ENCODE data around the gene PRPS1.
"Not testable (repeated sequence)": the region's sequence is repeated elsewhere in the genome, so short reads cannot be mapped to it uniquely, and the experiment has no call there.

The PRPS1 gene

DNA sequence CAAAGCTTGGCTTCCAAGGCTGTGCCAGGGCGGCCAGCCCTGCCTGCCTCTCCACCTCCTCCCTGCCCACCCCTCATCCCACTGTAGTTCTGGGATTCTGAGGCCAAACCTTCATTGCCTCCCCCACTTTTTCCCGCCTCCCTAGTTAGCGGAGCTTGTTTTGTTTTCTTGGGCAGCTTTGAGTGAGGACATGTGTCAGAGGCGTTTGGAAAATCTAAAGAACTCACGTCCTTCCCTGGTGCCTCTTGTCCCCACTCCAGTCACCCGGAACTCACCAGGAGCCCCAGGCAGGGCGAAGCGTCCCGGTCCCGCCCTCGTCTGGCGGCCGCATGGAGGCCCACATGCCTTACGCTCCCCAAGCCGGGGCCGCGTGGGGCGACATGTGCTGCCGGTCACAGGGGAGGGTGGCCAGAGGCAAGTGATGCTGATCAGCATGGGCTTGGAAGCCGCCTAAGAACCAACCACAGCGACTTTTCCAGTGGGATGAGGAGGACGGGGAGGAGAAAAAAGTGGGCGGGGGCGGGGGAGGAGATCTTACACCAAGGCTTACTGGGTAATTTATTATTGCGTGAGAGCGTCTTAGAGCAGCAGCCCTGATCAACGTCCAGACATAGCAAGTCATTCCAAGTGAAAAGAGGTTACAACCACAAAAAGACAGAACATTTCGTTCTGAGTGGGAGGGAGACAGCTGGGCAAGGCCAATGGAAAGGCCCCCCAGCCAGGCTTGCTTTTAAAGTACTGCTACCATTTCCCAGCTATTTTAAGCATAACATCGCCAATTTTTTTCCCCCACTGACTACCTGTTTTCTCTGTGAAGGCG is 48.5 kb downstream of the PRPS1 start:
- peaks cover 26% of the 10 kb centered on the region for H3K27me3 ChIP-seq (ENCODE audit: control insufficient read depth, insufficient read depth, low read length)
- H3K4me1 ChIP-seq (ENCODE audit: control insufficient read depth, insufficient read depth, low read length): peaks cover 21% of the 10 kb centered on the region
- peak overlapping the region; percentile 50 for H3K4me3 ChIP-seq (ENCODE audit: low read depth, low read length)

DNA sequence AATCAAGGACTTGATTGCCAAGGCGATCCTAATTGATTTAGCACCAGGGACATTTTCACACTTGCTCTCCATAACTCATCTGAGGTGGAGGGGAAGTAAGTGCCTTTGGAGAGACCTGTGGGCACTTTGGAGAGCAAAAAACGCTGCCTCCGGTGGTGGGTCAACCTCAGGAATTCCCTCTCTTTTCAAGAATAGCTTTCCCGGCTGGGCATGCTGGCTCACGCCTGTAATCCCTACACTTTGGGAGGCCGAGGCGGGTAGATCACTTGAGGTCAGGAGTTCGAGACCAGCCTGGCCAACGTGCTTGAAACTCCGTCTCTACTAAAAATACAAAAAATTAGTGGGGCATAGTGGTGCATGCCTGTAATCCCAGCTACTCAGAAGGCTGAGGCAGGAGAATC is 49.2 kb downstream of the PRPS1 start:
- H3K4me1 ChIP-seq (ENCODE audit: control insufficient read depth, insufficient read depth, low read length): peaks cover 21% of the 10 kb centered on the region
- H3K4me3 ChIP-seq (ENCODE audit: low read depth, low read length): no peak overlapping the region
- H3K9me3 ChIP-seq (ENCODE audit: control insufficient read depth, insufficient read depth, low read length): no peaks in the 10 kb centered on the region
- no peaks in the 10 kb centered on the region for H3K36me3 ChIP-seq (ENCODE audit: control insufficient read depth, insufficient read depth, low read length)
- H3K9ac ChIP-seq (ENCODE audit: low read depth, low read length): no peak overlapping the region
- peaks cover 26% of the 10 kb centered on the region for H3K27me3 ChIP-seq (ENCODE audit: control insufficient read depth, insufficient read depth, low read length)

More for the DNA sequence above, 48.5 kb downstream of the PRPS1 start:
- H3K9ac ChIP-seq (ENCODE audit: low read depth, low read length): no peak overlapping the region
- no peaks in the 10 kb centered on the region for H3K9me3 ChIP-seq (ENCODE audit: control insufficient read depth, insufficient read depth, low read length)
- H3K36me3 ChIP-seq (ENCODE audit: control insufficient read depth, insufficient read depth, low read length): no peaks in the 10 kb centered on the region

DNA sequence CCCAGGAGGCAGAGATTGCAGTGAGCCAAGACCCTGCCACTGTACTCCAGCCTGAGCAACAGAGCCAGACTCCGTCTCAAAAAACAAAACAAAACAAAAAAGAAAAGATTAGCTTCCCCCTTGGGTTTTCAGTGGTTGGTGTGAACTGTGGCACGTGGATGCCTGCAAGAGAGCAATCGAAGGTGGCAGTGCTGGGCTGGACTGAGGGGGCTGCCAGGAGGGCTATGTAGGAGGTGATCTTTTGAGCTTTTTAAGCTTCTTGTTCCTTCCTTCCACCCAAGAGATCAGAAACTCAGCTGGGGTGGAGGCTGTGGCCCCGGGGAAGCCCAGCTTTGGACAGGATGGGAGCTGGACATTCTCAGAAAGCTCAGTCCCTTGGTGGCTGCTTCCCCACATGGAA is 49.6 kb downstream of the PRPS1 start:
- H3K4me3 ChIP-seq (ENCODE audit: low read depth, low read length): no peak overlapping the region
- H3K36me3 ChIP-seq (ENCODE audit: control insufficient read depth, insufficient read depth, low read length): no peaks in the 10 kb centered on the region
- H3K4me1 ChIP-seq (ENCODE audit: control insufficient read depth, insufficient read depth, low read length): peaks cover 21% of the 10 kb centered on the region
- H3K9me3 ChIP-seq (ENCODE audit: control insufficient read depth, insufficient read depth, low read length): no peaks in the 10 kb centered on the region
- peaks cover 26% of the 10 kb centered on the region for H3K27me3 ChIP-seq (ENCODE audit: control insufficient read depth, insufficient read depth, low read length)
- H3K9ac ChIP-seq (ENCODE audit: low read depth, low read length): no peak overlapping the region

DNA sequence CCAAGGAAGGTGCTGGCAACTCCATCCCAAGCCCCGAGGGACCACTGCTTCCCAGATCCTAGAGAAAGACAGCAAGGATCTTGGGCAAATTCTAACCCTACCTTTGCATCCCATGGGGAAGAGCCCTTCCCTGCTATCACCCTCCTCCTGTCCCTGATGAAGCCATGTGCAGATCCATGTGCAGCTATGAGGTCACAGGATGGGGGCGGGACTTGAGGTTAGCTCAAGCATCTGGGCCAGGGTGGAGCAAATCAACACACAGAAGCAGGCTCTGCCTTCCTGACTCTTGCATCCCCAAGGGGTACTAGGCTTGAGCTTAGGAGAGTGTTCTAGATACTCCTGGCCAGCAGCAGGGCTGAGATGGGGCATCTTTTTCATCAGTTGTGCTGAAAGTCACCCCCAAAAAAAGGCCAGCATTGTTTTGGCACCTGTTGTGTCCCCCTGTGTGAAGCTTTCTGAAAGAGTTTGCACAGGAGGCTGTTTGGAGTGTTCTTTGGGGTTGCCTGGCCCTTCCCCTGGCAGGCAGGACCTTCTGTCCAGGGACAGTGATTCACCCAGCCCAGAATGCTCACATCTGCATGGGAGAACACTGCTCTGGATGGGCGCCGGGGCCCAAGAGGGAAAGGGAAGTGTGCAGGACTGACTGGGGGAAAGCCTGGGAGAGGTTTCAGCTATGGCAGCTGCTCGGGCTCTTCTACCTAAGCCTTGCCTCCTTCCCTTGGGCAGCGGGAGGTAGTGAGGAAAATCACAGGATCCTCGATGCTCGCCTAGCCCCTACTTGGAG is 50.8 kb downstream of the PRPS1 start:
- peaks cover 14% of the 10 kb centered on the region for H3K4me1 ChIP-seq (ENCODE audit: control insufficient read depth, insufficient read depth, low read length)
- peaks cover 26% of the 10 kb centered on the region for H3K27me3 ChIP-seq (ENCODE audit: control insufficient read depth, insufficient read depth, low read length)

DNA sequence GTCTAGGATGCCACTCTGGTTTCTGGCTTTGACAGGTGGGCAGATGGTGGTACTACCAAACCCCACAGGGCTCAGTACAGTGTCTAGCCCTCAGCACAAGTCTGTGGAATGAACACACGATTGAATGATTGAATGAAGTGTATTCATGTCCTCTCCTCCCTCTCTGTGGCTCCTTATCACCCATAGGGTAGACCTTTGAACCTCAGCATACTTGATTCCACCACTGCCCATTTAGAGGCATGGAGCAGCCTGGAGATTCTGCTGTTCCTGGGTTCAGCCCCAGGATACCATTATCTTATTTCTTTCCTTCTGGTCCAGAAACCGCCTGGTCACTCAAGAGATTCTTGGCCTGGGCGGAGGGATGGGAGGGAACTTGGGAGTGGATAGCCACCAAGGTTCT is 53.9 kb downstream of the PRPS1 start:
- Histone ChIP-seq H3K27me3 (ENCODE audit: control insufficient read depth, insufficient read depth, low read length) (peaks cover 23% of the 10 kb centered on the region), H3K36me3 (ENCODE audit: control insufficient read depth, insufficient read depth, low read length) (no peaks in the 10 kb centered on the region), H3K9ac (ENCODE audit: low read depth, low read length) (no peak overlapping the region), H3K4me3 (ENCODE audit: low read depth, low read length) (no peak overlapping the region), H3K9me3 (ENCODE audit: control insufficient read depth, insufficient read depth, low read length) (no peaks in the 10 kb centered on the region), H3K4me1 (ENCODE audit: control insufficient read depth, insufficient read depth, low read length) (no peaks in the 10 kb centered on the region)

More for the DNA sequence above, 50.8 kb downstream of the PRPS1 start:
- no peak overlapping the region for H3K9ac ChIP-seq (ENCODE audit: low read depth, low read length)
- H3K9me3 ChIP-seq (ENCODE audit: control insufficient read depth, insufficient read depth, low read length): no peaks in the 10 kb centered on the region
- H3K36me3 ChIP-seq (ENCODE audit: control insufficient read depth, insufficient read depth, low read length): no peaks in the 10 kb centered on the region
- no peak overlapping the region for H3K4me3 ChIP-seq (ENCODE audit: low read depth, low read length)

DNA sequence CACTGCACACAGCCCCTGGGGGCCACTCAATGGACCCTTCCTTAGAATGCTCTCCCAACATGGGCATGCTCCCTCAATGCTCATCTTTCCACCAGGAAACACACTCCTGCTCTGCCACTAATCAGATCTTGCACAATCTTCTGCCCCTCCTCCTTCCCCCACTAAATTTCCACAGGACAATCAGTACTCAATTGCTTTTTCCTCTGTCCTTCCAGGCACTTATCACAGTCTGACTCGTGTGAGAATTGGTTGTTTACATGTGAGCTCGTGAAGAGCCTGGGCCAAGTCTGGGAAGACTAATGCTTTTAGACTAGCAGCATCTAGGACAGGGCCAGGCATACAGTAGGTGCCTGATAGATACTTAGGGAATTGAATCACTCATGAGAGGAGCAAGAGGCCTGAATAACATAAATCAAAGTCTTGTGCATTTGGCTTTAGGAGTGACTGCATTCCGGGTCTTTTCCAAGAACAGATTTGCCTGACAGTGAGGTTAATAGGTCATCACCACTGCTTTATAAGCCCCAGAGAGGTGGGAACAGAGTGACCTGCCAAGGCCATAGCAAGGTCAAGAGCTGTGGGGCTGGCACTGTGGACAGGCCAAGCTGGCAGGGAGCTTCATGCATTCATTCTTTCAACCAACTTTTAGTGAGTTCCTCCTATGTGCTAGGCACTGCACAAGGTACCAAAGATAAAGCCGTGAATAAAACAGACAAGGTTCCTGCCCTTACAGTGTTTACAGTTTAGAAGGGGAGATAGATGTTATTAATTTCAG is 55.0 kb downstream of the PRPS1 start:
- H3K27me3 ChIP-seq (ENCODE audit: control insufficient read depth, insufficient read depth, low read length): peaks cover 18% of the 10 kb centered on the region
- no peak overlapping the region for H3K4me3 ChIP-seq (ENCODE audit: low read depth, low read length)
- no peaks in the 10 kb centered on the region for H3K9me3 ChIP-seq (ENCODE audit: control insufficient read depth, insufficient read depth, low read length)
- H3K9ac ChIP-seq (ENCODE audit: low read depth, low read length): no peak overlapping the region
- no peaks in the 10 kb centered on the region for H3K4me1 ChIP-seq (ENCODE audit: control insufficient read depth, insufficient read depth, low read length)
- H3K36me3 ChIP-seq (ENCODE audit: control insufficient read depth, insufficient read depth, low read length): no peaks in the 10 kb centered on the region

DNA sequence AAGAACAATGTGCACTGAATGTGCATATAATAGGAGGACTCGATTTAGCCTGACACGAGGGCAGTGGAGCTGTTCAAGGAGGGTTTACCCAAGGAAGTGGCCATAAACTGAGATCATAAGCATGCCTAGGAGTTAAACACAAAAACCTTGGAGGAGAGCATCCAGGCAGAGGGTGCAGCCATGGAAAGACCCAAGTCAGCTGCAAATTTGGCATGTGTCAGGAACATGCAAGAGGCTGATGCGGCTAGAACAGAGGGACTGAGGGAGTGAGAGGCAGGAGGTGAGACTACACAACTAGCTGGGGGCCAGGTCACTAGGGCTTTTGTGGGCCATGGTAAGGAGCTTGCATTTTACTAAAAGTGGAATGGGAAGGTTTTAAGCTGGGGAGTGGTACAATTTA is 55.6 kb downstream of the PRPS1 start:
- no peaks in the 10 kb centered on the region for H3K36me3 ChIP-seq (ENCODE audit: control insufficient read depth, insufficient read depth, low read length)
- H3K9me3 ChIP-seq (ENCODE audit: control insufficient read depth, insufficient read depth, low read length): no peaks in the 10 kb centered on the region
- H3K9ac ChIP-seq (ENCODE audit: low read depth, low read length): no peak overlapping the region
- no peak overlapping the region for H3K4me3 ChIP-seq (ENCODE audit: low read depth, low read length)
- peaks cover 12% of the 10 kb centered on the region for H3K27me3 ChIP-seq (ENCODE audit: control insufficient read depth, insufficient read depth, low read length)
- no peaks in the 10 kb centered on the region for H3K4me1 ChIP-seq (ENCODE audit: control insufficient read depth, insufficient read depth, low read length)

DNA sequence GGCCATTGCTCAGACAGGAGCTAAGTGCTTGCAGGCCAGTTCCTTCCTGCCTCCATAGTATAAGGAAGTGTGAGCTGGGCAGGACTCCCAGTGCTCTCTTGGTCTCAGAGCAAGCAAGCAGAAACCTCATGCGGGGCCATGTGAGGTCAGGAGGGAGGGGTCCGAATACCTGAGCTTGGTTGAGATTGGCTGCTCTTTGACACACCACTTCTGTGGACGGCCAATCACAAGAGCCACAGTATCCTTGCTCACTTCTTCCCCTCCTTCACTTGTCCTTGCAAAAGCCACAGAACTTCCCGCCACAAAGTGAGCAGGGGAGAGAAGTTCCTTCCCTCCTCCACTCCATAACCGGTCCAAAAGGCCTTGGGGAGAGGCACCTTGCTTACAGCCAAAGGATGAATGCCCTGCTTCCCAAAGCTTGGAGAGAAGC is 56.7 kb downstream of the PRPS1 start:
- H3K9me3 ChIP-seq (ENCODE audit: control insufficient read depth, insufficient read depth, low read length): no peaks in the 10 kb centered on the region
- peaks cover 5% of the 10 kb centered on the region for H3K27me3 ChIP-seq (ENCODE audit: control insufficient read depth, insufficient read depth, low read length)
- no peak overlapping the region for H3K9ac ChIP-seq (ENCODE audit: low read depth, low read length)
- H3K4me1 ChIP-seq (ENCODE audit: control insufficient read depth, insufficient read depth, low read length): no peaks in the 10 kb centered on the region
- H3K4me3 ChIP-seq (ENCODE audit: low read depth, low read length): no peak overlapping the region
- H3K36me3 ChIP-seq (ENCODE audit: control insufficient read depth, insufficient read depth, low read length): no peaks in the 10 kb centered on the region

DNA sequence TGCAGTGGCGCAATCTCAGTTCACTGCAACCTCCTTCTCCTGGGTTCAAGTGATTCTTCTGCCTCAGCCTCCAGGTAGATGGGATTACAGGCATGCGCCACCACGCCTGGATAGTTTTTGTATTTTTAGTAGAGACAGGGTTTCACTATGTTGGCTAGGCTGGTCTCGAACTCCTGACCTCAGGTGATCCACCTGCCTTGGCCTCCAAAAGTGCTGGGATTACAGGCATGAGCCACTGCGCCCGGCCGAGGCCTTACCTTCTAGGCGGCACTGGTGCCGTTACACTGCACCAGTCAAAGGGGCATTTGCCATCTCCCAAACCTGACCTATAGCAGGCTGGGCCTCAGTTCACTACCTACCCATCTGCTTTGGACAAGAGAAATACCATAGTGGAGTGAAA is 57.3 kb downstream of the PRPS1 start:
- H3K9ac ChIP-seq (ENCODE audit: low read depth, low read length): not testable (repeated sequence)

DNA sequence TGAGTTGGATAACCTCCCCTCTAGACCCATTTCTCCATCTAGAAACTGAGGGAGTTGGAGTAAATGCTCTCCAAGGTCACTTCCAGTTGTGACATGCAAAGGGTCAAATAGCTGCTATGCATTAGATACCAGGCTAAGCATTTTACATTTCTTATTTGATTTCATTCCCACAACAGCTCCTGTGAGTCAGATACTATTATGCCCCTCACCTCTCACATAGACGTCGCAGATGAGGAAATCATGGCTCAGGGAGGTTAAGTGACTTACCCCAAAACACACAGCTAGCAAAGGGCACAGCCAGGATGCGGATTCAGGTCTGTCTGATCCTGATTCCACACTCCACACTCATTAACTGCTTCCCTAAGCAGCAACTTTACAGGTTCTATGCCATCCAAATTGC is 57.7 kb downstream of the PRPS1 start:
- H3K27me3 ChIP-seq (ENCODE audit: control insufficient read depth, insufficient read depth, low read length): no peaks in the 10 kb centered on the region
- H3K4me1 ChIP-seq (ENCODE audit: control insufficient read depth, insufficient read depth, low read length): no peaks in the 10 kb centered on the region
- no peaks in the 10 kb centered on the region for H3K36me3 ChIP-seq (ENCODE audit: control insufficient read depth, insufficient read depth, low read length)
- H3K4me3 ChIP-seq (ENCODE audit: low read depth, low read length): no peak overlapping the region
- H3K9me3 ChIP-seq (ENCODE audit: control insufficient read depth, insufficient read depth, low read length): no peaks in the 10 kb centered on the region
- H3K9ac ChIP-seq (ENCODE audit: low read depth, low read length): no peak overlapping the region

More for the DNA sequence above, 57.3 kb downstream of the PRPS1 start:
- not testable (repeated sequence) for H3K4me1 ChIP-seq (ENCODE audit: control insufficient read depth, insufficient read depth, low read length); H3K36me3 ChIP-seq (ENCODE audit: control insufficient read depth, insufficient read depth, low read length); H3K9me3 ChIP-seq (ENCODE audit: control insufficient read depth, insufficient read depth, low read length); H3K27me3 ChIP-seq (ENCODE audit: control insufficient read depth, insufficient read depth, low read length); H3K4me3 ChIP-seq (ENCODE audit: low read depth, low read length)

DNA sequence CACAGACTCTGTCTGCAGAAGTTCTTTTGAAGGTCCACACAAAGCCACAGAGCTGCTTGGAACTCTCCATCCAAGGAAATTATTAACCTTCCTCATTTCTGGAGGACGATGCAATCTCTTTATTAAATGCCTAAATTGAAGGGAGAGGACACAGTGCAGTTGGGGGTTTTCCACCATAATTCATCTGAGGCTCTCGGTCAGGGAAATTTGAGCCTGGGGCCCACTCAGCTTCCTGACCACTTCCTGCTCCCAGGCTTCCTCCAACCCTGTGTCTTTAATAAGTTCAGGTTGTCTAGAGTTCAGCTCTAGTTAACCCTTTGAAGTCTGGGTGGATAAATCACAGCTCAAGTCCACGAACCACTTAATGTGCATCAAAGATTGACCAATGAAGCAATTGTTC is 58.5 kb downstream of the PRPS1 start:
- H3K4me3 ChIP-seq (ENCODE audit: low read depth, low read length): no peak overlapping the region
- H3K4me1 ChIP-seq (ENCODE audit: control insufficient read depth, insufficient read depth, low read length): no peaks in the 10 kb centered on the region
- no peaks in the 10 kb centered on the region for H3K9me3 ChIP-seq (ENCODE audit: control insufficient read depth, insufficient read depth, low read length)
- H3K27me3 ChIP-seq (ENCODE audit: control insufficient read depth, insufficient read depth, low read length): no peaks in the 10 kb centered on the region
- H3K36me3 ChIP-seq (ENCODE audit: control insufficient read depth, insufficient read depth, low read length): no peaks in the 10 kb centered on the region
- no peak overlapping the region for H3K9ac ChIP-seq (ENCODE audit: low read depth, low read length)

Data from iPS-15b (cell line).